D721Med (cell line): Measurements from ENCODE around the gene CBX4.

Experiments
- DNase-seq: peaks from one replicate; pipeline ENCODE4 v3.0.0; 2011; ENCODE audit warnings: low spot score; ENCODE audit not compliant: insufficient read length
- FAIRE-seq: peaks from 2 replicates; lab custom pipeline; 2011; peaks lifted over from hg19 to GRCh38; lab: Jason Lieb, UNC
- TF ChIP-seq, protein P1 (sequence below): IDR thresholded peaks from 2 replicates; pipeline ENCODE4 v1.5.1; 2012; ENCODE audit warnings: mild to moderate bottlenecking, control low read depth; ENCODE audit not compliant: insufficient read depth; ENCODE audit errors: missing control alignments

CBX4 gene

DNA sequence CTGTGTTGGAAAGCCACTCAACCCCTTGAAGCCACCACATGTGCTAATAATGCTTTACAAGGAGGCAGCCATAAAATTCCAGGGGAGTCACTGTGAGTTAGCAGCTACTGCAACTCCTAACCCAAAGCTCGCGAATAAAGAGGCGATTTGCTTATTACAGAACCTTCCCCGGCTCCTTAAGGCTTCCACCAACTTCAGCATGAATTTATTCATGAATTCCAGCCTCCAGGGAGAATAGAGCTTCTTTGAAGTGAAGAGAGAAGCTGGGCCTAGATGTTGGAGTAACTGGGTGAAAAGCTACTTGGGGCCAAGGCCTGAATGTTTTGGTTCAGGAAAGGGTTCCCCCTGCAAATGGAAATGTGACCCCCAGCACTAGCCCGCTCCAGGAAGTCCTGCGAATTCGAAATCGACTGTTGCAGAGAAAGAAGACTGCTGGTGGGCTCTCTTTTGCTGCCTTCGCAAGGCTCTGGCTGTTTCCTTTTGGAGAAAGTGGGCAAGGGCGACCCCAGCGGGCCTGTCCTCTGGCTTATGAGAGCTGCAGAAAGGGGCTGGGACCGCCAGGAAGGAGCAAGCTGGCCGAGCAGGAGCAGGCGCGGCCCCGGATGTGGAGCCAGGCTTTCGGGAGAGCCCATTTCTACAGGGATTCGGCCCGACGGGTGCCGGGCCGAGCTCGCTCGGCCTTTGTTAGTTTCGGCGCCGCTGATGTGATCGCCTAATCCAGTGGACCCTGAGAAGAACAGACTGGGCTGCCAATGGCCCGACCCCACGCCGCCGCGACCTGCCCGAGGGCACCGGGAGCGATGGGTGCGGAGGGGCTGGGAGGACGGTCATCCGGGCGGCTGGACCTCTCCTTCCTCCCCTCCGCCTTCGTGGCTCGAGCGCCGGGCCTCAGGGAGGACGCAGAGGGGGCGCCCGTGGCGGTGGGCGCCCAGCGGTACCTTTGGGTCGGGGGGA, 50.0 kb downstream of the CBX4 start:
- DNase-seq: no peak
- TF ChIP-seq, protein P1, sequence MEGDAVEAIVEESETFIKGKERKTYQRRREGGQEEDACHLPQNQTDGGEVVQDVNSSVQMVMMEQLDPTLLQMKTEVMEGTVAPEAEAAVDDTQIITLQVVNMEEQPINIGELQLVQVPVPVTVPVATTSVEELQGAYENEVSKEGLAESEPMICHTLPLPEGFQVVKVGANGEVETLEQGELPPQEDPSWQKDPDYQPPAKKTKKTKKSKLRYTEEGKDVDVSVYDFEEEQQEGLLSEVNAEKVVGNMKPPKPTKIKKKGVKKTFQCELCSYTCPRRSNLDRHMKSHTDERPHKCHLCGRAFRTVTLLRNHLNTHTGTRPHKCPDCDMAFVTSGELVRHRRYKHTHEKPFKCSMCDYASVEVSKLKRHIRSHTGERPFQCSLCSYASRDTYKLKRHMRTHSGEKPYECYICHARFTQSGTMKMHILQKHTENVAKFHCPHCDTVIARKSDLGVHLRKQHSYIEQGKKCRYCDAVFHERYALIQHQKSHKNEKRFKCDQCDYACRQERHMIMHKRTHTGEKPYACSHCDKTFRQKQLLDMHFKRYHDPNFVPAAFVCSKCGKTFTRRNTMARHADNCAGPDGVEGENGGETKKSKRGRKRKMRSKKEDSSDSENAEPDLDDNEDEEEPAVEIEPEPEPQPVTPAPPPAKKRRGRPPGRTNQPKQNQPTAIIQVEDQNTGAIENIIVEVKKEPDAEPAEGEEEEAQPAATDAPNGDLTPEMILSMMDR: no peak
- FAIRE-seq: no peak

DNA sequence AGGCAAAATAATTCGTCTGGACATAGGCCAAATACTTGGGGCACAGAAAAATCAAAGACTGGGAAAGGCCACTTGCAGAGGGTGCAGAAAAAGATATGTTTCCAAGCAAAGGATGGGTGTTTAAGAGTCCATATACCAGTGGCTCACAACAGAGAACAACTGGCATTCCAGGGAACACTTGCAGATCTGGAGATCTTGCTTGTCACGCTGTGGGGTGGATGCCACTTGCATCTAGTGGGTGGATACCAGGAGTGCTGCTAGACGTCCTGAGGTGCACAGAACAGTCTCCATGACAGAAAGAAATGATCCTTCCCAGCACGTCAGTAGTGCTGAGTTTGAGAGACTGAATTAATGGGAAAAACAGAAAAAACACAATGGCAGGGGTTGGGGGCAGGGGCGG, 50.8 kb downstream of the CBX4 start:
- FAIRE-seq (no peak), DNase-seq (no peak)
- TF ChIP-seq, protein P1: no peak

DNA sequence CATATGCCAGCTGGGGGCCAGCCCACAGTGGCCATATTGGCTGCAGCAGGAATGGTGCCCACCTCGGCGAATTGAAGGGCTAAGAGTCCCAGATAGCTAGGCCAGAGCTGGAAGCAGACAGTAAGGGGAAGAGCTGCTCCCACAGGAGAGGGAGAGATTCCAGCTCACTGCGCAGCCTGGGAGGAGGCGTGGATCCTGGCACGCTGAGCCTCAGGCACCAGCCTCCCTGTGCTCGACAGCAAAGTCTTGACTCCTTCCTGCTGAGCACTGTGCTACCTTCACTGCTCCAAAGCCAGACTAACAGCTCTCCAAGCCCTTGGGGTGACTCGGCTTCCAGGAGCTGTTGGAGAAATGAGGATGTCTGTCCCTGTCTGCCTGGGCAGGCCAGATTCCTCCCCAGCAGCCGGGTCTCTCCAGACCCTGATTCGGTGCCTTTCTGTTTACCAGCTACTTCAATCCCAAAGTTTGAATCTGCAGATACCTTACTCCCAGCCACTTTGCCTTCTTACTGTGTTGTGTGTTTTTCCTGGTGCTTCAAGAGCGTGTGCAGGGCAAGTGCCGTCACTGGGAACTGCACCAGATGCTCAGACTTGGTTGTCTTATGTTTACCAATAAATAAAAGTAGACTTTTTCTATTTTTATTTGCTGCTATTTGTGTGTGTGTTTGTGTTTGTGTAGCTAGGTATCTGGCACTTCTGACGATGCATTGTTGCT, 52.2 kb downstream of the CBX4 start:
- DNase-seq (no peak), FAIRE-seq (no peak)
- TF ChIP-seq, protein P1: no peak

DNA sequence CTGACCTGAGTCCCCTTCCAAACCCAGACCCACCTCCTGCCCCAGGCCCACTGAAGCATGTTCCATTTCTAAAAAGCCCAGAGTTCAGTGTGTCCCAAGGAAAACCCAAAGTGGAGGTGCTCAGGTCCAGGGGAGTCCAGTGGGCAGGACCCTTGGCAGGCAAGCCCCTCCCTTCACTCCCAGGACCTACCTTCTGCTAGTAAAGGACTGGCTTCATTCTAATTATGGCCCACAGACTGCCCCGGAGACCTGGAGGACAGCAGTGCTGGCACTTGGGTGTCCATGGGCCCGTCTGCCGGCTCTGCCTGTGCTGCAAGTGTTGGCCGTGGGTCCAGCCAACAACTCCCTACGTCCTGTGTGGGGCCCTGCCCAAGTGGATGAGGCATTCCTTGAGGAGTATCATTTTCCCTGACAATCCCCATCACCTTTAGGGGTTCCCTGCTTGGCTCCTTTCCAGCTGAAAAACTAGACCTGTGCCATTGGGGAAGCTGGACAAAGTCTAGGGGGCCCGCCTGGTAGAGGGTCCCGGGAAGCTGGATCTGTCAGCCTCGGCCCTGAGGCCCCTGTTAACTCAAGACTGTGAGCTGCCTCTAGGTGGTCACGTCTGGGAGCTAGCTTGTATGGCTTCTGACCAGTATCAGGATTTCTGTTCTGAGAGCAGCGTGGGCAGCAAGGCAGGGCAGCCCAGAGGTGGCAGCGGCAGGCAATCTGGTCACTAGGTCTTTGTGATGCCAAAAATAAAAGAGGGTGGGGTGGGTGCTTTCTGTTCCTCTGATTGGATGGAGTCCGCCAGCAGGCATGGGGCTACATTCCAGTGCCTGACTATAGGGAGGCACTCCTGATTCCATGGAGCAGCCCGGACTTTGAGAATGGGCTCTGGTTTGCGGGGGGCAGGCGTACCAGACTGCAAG, 53.1 kb downstream of the CBX4 start:
- TF ChIP-seq, protein P1: no peak
- no peak for DNase-seq

DNA sequence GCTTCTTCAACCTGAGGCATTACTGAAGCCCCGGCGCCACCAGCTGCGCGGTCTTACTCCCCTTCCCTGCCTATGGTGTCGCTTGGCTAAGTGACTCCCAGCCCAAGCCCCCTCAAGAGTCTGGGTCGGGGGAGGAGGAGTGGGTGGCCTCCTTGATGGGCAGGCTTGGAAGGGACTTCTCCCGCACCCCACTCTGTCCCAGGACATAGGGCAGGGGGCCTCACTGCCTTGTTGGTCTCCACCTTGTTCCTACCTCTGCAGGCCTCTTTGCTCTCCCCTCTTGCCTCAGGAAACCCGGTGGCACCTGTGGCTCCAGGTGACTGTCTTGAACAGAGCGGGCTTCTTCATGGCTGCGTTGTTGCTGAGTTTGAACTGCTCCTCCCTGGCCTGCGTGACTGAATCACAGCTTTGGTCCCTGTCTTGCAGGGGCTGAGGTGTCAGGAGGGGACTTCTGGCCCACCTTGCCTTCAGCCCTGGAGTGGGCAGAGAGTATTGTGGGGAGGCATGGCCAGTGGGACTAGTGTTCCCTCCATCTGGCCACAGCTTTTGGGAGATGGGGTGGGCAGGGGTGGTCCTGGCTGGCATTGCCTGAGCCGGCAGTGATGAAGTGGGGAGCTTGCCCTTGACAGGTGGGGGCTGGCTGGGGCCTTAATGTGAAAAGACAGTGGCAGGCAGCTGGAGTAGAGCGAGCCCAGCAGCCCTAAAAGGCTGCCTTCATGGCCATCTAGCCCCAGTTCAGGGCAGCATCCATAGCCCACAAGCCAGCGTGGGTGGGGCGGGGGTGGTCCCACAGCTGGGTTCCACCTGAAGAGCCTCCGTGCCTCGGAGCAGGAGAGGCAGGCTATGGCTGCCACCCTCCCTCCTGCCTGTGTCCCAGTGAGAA, 54.0 kb downstream of the CBX4 start:
- no peak for FAIRE-seq
- no peak for DNase-seq
- TF ChIP-seq, protein P1: no peak

More for the DNA sequence above, 53.1 kb downstream of the CBX4 start:
- FAIRE-seq: no peak
